GM23338 (cell line): ENCODE data around the gene KCTD15. TPM values are rescaled to one million over a fixed set of nuclear protein-coding genes. Genes with fewer than 3 reads are reported as not detected.

ENCODE experiments used
- ATAC-seq: fragments of 200-7000 bp; cut with Tn5 transposase; 3 replicates; pipeline ENCODE4 v1.9.1; 2020
- DNase-seq: peaks from one replicate; pipeline ENCODE4 v3.0.0-alpha.2; 2015; ENCODE audit warnings: low spot score
- H2AFZ ChIP-seq: fragments of 200-600 bp; sonication (generic); 2 replicates; pipeline ENCODE4 v1.8.0; 2016; ENCODE audit warnings: antibody characterized with exemption, mild to moderate bottlenecking, moderate library complexity
- H3F3A ChIP-seq: fragments of 200-600 bp; sonication (generic); replicated peaks from 2 replicates; pipeline ENCODE4 v1.8.0; 2017; ENCODE audit warnings: antibody characterized with exemption, mixed run types, low read depth
- H3K27ac ChIP-seq: fragments of 200-600 bp; sonication (generic); 2 replicates; pipeline ENCODE4 v1.6.1; 2016; ENCODE audit warnings: low read depth
- H3K27me3 ChIP-seq: fragments of 200-600 bp; sonication (generic); 2 replicates; pipeline ENCODE4 v1.8.0; 2016; ENCODE audit warnings: mild to moderate bottlenecking, mixed run types, moderate library complexity; ENCODE audit not compliant: insufficient read depth
- H3K36me3 ChIP-seq: fragments of 200-600 bp; sonication (generic); 2 replicates; pipeline ENCODE4 v1.8.0; 2016; ENCODE audit warnings: mild to moderate bottlenecking; ENCODE audit not compliant: insufficient read depth
- H3K4me1 ChIP-seq: fragments of 200-600 bp; sonication (generic); 2 replicates; pipeline ENCODE4 v1.8.0; 2016; ENCODE audit warnings: mild to moderate bottlenecking, moderate library complexity; ENCODE audit not compliant: insufficient read depth
- H3K4me2 ChIP-seq: fragments of 200-600 bp; sonication (generic); 2 replicates; pipeline ENCODE4 v1.7.1; 2017; ENCODE audit warnings: mixed run types
- H3K4me3 ChIP-seq: fragments of 200-600 bp; sonication (generic); 2 replicates; pipeline ENCODE4 v1.6.1; 2016; ENCODE audit warnings: mixed run types
- H3K79me2 ChIP-seq: fragments of 200-600 bp; sonication (generic); replicated peaks from 2 replicates; pipeline ENCODE4 v1.8.0; 2017; ENCODE audit warnings: mild to moderate bottlenecking; ENCODE audit not compliant: insufficient read depth
- H3K9me2 ChIP-seq: fragments of 200-600 bp; sonication (generic); 2 replicates; pipeline ENCODE4 v1.8.0; 2017; ENCODE audit not compliant: insufficient read depth
- H4K20me1 ChIP-seq: fragments of 200-600 bp; sonication (generic); replicated peaks from 2 replicates; pipeline ENCODE4 v1.8.0; 2017; ENCODE audit warnings: mild to moderate bottlenecking; ENCODE audit not compliant: insufficient read depth
- H3K27ac Mint-ChIP-seq: 2 replicates; pipeline ENCODE4 v1.8.0; 2020; ENCODE audit warnings: inconsistent platforms, mild to moderate bottlenecking, moderate library complexity, mixed read lengths
- H3K27me3 Mint-ChIP-seq: 3 replicates; pipeline ENCODE4 v1.8.0; 2022; ENCODE audit warnings: low read depth, mild to moderate bottlenecking, moderate library complexity, mixed read lengths, inconsistent platforms; ENCODE audit not compliant: insufficient read depth, poor library complexity
- H3K36me3 Mint-ChIP-seq: 3 replicates; pipeline ENCODE4 v1.8.0; 2021; ENCODE audit warnings: low read depth, mild to moderate bottlenecking, inconsistent platforms, moderate library complexity, mixed read lengths
- H3K4me1 Mint-ChIP-seq: 3 replicates; pipeline ENCODE4 v1.8.0; 2020; ENCODE audit warnings: mild to moderate bottlenecking, inconsistent platforms, mixed read lengths
- H3K4me3 Mint-ChIP-seq: 3 replicates; pipeline ENCODE4 v1.8.0; 2021; ENCODE audit warnings: moderate library complexity, mild to moderate bottlenecking, inconsistent platforms, mixed read lengths
- H3K9me3 Mint-ChIP-seq: 3 replicates; pipeline ENCODE4 v1.8.0; 2020; ENCODE audit warnings: moderate library complexity, mild to moderate bottlenecking, inconsistent platforms, mixed read lengths
- CREB1 ChIP-seq: fragments of 250-450 bp; sonication (Bioruptor Pico); IDR thresholded peaks from 2 replicates; pipeline ENCODE4 v1.5.0; 2020; ENCODE audit warnings: low read depth, mild to moderate bottlenecking, moderate library complexity
- CTCF ChIP-seq, 2 experiments: fragments of 200-600 bp in 1 of 2; sonication (generic) in 1 of 2; conservative IDR thresholded peaks; 2 replicates each; pipeline versions ENCODE4 v1.5.1 to v1.6.1; 2016 to 2017; ENCODE audit warnings: antibody characterized with exemption in 2 of 2, low read depth in 2 of 2, mild to moderate bottlenecking in 2 of 2, moderate library complexity in 1 of 2
- ETS1 ChIP-seq: IDR thresholded peaks from 2 replicates; pipeline ENCODE4 v1.6.1; 2016; ENCODE audit warnings: antibody characterized with exemption
- EZH2 ChIP-seq: fragments of 200-600 bp; sonication (generic); IDR thresholded peaks from one replicate; pipeline ENCODE4 v1.8.0; 2017; ENCODE audit warnings: antibody characterized with exemption, mild to moderate bottlenecking, low read depth; ENCODE audit not compliant: unreplicated experiment
- EZH2phosphoT487 ChIP-seq: fragments of 200-600 bp; sonication (generic); IDR thresholded peaks from one replicate; pipeline ENCODE4 v1.8.1; 2018; ENCODE audit warnings: antibody characterized with exemption; ENCODE audit not compliant: unreplicated experiment
- JUNB ChIP-seq: IDR thresholded peaks from one replicate; pipeline ENCODE4 v1.6.1; 2016; ENCODE audit warnings: antibody characterized with exemption; ENCODE audit not compliant: unreplicated experiment
- NANOG ChIP-seq: IDR thresholded peaks from 2 replicates; pipeline ENCODE4 v1.6.1; 2016; ENCODE audit warnings: antibody characterized with exemption, borderline replicate concordance
- POLR2AphosphoS5 ChIP-seq: IDR thresholded peaks from 2 replicates; pipeline ENCODE4 v1.6.1; 2016; ENCODE audit warnings: antibody characterized with exemption, low read depth
- REST ChIP-seq: IDR thresholded peaks from one replicate; pipeline ENCODE4 v1.6.1; 2018; ENCODE audit warnings: antibody characterized with exemption; ENCODE audit not compliant: unreplicated experiment
- STAT1 ChIP-seq: IDR thresholded peaks from one replicate; pipeline ENCODE4 v1.6.1; 2016; ENCODE audit warnings: antibody characterized with exemption; ENCODE audit not compliant: unreplicated experiment
- ZNF114 ChIP-seq: fragments of 250-450 bp; sonication (Bioruptor Pico); IDR thresholded peaks from 2 replicates; pipeline ENCODE4 v1.5.0; 2020; ENCODE audit warnings: mild to moderate bottlenecking, moderate library complexity
- ZNF331 ChIP-seq: fragments of 250-450 bp; sonication (Bioruptor Pico); IDR thresholded peaks from 2 replicates; pipeline ENCODE4 v1.5.0; 2020; ENCODE audit warnings: low read depth, mild to moderate bottlenecking, moderate library complexity
- ZNF462 ChIP-seq: fragments of 250-450 bp; sonication (Bioruptor Pico); IDR thresholded peaks from 2 replicates; pipeline ENCODE4 v1.5.0; 2020; ENCODE audit warnings: mild to moderate bottlenecking, moderate library complexity
- polyA plus RNA-seq: library from polyadenylated mRNA; unstranded; fragments of >200 nt; fragmentation: Nextera tagmentation; extraction: Ambion mirVana; gene quantifications from 2 replicates; pipeline ENCODE4 v1.2.1, GENCODE V29; 2016
- total RNA-seq: library from RNA; depleted of rRNA; stranded (reverse); fragments of >200 nt; shearing (Covaris generic); gene quantifications from 2 replicates; pipeline ENCODE4 v1.2.3, GENCODE V29; 2014

KCTD15 gene
- total and polyA plus RNA-seq, 2 experiments from 2014 or later = 5.1 to 60.1 TPM

- no peak for TF ChIP-seq ETS1
- TF ChIP-seq EZH2phosphoT487 = no peak
- no peak for TF ChIP-seq CREB1 (CRISPR knock-in tag)
- no peak for TF ChIP-seq STAT1
- no peak for TF ChIP-seq ZNF331
- TF ChIP-seq CTCF (conservative IDR thresholded peaks at IDR 0.05; ENCODE audit: low read depth in 2 of 2) = no peak
- no peak for TF ChIP-seq ZNF462 (CRISPR knock-in tag)
- no peak for TF ChIP-seq JUNB
- TF ChIP-seq EZH2 = no peak
- no peak for TF ChIP-seq REST
- TF ChIP-seq NANOG = no peak
- no peak for TF ChIP-seq POLR2AphosphoS5
- TF ChIP-seq ZNF114 = no peak
- H3K36me3 ChIP-seq = no peaks in the 10 kb centered on the region
- no peak overlapping the region for H3K4me2 ChIP-seq
- H3K27me3 ChIP-seq = no peaks in the 10 kb centered on the region
- H3K27ac ChIP-seq = no peak overlapping the region
- no peaks in the 10 kb centered on the region for H3K79me2 ChIP-seq
- Mint-ChIP-seq H3K36me3 (no peaks in the 10 kb centered on the region), H3K27ac (no peak overlapping the region), H3K4me3 (no peak overlapping the region), H3K4me1 (peaks cover 15% of the 10 kb centered on the region), H3K27me3 (peaks cover 14% of the 10 kb centered on the region), H3K9me3 (peaks cover 2% of the 10 kb centered on the region; the same call in 1 of the 3 replicates)
- ATAC-seq (no peak), DNase-seq (no peak)
- H3K4me3 ChIP-seq = no peak overlapping the region
- H2AFZ ChIP-seq = no peak overlapping the region
- H3K4me1 ChIP-seq = peaks cover 7% of the 10 kb centered on the region; the same call in 1 of the 2 replicates
- H3K9me2 ChIP-seq = no peaks in the 10 kb centered on the region
- no peaks in the 10 kb centered on the region; the same call in 1 of the 2 replicates for H4K20me1 ChIP-seq
- H3F3A ChIP-seq = no peaks in the 10 kb centered on the region
These were observed 37.3 kb upstream of the KCTD15 start for GRCh38 chr19:33759356-33759755.
